ENCODE results near the gene IFITM10.

Gene IFITM10

GRCh38 chr11:1750840-1751530 lies 590 bp upstream of the IFITM10 start:
- DNase-seq = no peak

DNA sequence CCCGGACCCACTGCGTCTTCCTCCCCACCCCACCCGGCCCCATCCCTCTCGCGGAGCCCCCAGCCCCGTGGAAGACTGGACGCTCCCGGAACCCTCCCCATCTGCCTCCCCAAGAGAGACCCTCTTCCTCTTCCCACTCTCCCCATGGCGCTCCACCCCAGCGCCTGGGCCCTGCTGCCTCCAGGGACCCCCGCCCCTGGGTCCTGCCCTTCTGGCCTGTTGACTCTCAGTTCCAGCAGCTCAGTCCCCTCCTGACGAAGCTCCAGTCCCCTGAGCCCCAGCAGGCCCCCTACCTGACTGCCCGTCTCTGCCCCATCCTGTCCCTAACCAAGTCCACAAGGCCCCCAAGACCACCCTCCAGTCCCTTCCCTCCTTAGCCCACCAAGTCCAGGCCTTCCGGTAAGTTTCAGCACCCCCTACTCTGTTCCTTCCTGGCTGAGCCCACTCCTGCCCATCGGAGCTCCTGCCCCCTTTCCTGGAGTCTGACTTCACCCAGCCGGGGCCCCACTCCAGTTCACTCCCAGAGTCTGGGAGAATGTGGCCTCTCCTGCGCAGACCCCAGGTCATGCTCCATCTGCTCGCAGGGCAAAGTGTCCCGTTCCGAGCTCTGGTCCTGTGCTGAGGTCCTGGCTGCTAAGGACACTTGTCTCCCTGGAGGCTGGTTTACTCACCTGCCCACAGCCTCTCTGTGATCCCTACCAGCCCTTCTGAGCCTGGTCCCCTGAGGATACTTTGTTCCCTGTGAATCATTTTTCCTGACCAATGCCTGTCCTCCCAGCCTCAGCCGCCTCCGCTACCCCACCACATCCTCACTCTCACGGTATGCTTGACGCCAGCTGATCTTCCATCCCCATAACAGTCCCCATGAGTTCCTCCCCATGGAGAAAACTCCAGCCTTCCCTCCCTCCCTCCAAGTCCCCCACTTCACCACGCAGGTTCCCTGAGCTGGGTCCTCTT lies 722 bp downstream of the IFITM10 start:
- DNase-seq = peak; percentile 57

GRCh38 chr11:1748636-1749394 lies 1.6 kb downstream of the IFITM10 start:
- DNase-seq = no peak

- no peak for DNase-seq
Observed at GRCh38 chr11:1747753-1748635, 2.4 kb downstream of the IFITM10 start.

DNA sequence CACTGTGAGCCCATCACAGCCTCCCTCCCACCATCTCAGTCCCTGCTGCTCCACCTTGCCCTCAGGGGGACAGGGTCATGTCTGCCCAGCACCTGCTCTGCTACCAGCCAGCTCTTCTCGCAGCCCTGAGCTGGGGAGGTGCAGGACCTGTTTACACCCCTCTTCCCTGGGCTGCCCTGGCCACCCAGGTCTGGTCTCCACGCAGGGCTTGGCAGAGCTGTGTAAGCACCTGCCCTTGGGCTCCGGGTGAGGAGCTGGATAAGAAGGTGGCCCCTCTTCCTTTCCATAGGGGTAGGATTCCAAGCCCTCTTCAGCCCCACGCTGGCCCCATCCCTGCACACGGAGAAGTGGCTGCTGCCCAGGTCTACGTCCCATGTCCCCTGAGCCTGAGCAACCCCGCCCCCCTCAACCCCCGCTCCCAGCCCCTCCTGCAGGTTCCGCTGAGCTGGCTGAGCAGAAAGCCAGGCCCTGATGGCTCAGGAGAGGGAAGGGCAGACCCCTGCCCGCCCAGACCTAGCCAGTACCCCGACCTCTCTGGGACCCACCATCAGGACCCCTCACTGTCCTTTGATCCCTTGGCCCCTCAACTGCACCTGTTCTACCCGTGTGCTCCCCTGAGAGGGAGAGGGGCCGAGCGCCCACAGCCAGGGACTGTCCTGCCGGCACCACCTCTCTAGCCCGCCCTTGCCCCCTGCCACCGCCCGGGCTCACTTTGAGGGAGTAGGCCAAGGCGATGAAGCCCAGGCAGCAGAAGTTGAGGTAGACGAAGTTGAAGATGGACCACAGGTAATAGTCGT lies 3.2 kb downstream of the IFITM10 start:
- DNase-seq = no peak

- DNase-seq = no peak
Observed at GRCh38 chr11:1746511-1746931, 3.9 kb downstream of the IFITM10 start.

GRCh38 chr11:1745701-1746320 lies 4.6 kb downstream of the IFITM10 start:
- no peak for DNase-seq

GRCh38 chr11:1744891-1745700 lies 5.3 kb downstream of the IFITM10 start:
- no peak for DNase-seq

DNA sequence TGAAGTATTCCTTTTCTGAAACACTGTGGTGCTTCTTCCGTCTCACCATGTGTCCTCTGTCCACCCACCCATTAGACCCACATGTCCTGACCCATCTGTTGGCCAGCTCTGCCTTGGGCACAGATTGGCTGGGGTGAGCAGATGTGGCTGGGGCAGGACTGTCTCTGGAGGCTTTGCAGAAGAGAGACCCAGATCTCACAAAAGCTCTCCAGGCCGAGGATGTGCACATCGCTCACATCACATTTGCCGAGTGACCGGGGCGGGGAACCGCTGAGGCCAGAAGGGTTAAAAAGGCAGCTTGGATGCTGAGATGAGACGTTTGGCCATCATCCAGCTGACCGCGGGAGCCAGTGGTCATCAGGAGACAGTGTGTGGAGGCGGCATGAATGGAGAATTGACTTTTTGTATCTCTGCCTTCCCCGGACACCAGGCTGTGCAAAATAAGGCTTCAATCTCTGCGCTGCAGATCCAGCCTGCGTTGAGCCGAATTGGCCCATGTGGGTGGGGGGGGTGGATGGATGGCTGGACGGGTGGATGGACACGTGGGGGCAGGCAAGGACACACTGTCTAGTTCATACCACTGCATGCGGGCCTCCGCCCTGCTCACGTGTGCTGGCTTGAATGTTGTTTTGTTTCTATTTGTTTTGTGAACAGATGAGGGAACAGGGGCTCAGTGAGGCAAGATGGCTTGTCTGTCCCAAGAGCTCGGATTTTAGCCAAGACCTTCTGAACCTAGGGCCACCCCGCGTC lies 6.1 kb downstream of the IFITM10 start:
- DNase-seq = no peak

- no peak for DNase-seq
Observed at GRCh38 chr11:1743585-1744136, 6.7 kb downstream of the IFITM10 start.

DNA sequence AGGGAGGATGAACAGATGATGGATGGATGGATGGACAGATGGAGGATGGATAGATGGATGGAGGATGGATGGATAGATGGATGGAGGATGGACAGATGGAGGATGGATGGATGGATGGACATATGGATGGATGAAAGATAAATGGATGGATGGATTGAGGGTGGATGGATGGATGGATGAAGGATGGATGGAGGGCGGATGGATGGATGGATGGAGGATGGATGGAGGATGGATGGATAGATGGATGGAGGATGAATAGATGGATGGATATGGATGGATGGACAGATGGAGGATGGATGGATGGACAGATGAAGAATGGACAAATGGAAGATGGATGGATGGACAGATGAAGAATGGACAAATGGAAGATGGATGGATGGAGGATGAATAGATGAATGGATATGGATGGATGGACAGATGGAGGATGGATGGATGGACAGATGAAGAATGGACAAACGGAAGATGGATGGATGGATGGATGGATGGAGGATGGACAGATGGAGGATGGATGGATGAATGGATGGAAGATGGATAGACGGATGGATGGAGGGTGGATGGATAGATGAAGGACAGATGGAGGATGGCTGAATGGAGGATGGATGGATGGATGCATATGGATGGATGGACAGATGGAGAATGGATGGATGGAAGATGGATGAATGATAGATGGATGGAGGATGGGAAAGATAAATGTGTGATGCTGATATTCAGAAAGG lies 7.4 kb downstream of the IFITM10 start:
- no peak for DNase-seq

- DNase-seq = no peak
Observed at GRCh38 chr11:1742371-1742770, 8.0 kb downstream of the IFITM10 start.

- DNase-seq = no peak
Observed at GRCh38 chr11:1741741-1742140, 8.7 kb downstream of the IFITM10 start.

GRCh38 chr11:1740786-1741530 lies 9.4 kb downstream of the IFITM10 start:
- no peak for DNase-seq

- DNase-seq = no peak
Observed at GRCh38 chr11:1739576-1739975, 10.8 kb downstream of the IFITM10 start.

DNA sequence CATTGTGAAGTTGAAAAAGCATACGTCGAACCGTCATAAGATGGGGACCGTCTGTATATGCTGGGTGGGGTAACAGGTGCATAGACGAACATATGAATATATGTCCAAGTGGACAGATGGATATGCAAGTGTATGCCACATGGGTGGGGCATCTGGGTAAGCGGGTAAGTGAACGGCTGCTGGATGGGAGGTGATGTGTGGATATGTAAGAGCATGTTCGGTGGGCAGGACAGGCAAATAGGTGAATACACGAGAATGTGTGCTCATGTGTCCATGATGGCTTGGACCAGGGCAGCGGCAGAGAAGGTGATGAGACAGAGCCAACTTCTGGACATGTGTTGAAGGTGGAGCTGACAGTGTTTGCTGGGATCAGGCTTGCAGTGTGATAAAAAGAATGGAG lies 12.0 kb downstream of the IFITM10 start:
- no peak for DNase-seq

DNA sequence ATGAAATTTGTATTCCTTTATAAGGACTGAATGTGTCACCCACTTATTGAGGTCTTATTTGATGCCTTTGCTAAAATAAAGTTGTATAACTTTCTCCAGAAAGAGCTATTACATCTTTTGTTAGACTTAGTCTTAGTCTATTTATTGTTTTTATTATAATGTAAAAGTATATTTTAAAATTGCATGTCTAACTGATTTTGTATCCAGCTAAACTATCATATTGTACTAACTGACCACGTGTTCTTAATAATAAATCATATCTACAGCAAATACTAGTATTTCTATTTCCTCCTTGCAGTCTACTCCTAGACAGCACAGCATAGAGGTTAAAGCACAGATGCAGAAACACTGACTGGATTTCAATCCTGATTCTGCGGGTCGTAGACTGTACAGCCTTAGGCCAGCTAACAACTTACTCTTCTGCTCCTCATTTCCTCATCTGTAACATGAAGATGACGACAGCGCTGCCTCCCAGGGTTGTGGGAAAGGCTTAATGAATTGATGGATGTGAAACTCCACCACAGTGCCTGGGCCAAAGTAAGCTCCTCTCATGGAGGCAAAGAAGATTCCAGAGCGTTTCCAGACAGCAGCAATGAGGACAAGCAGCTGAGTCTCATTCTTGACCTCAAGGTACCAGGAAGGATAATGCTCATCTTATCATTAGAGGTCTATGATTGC lies 13.2 kb downstream of the IFITM10 start:
- no peak for DNase-seq

Measured in DMS53 (cell line).